WTC11 (cell line): ENCODE measurements around the gene MYO18B. TPM values are rescaled to one million over a fixed set of nuclear protein-coding genes. Genes with fewer than 3 reads are reported as not detected.

Experiments
- ATAC-seq: fragments of 200-7000 bp; cut with Tn5 transposase; 2 replicates; pipeline ENCODE4 v1.10.0; 2021; ENCODE audit warnings: mild to moderate bottlenecking, moderate library complexity
- CTCF ChIA-PET: fragments of 300-600 bp; sonication (Branson Sonifier 250); formaldehyde crosslinking; loops from one replicate; lab custom pipeline; 2021; ENCODE audit warnings: antibody characterized with exemption; lab: Charles Lee
- POLR2A ChIA-PET: fragments of 350-600 bp; sonication (Branson Sonifier 250); formaldehyde crosslinking; loops from one replicate; lab custom pipeline; 2021; ENCODE audit warnings: antibody characterized with exemption; lab: Charles Lee
- DNase-seq: peaks from one replicate; pipeline ENCODE4 v3.0.0; 2021; ENCODE audit warnings: low spot score
- H3K27ac Mint-ChIP-seq: 2 replicates; pipeline ENCODE4 v1.8.0; 2021; ENCODE audit warnings: mixed read lengths
- H3K27me3 Mint-ChIP-seq: 2 replicates; pipeline ENCODE4 v1.8.0; 2021; ENCODE audit warnings: low read depth, mild to moderate bottlenecking, moderate library complexity, mixed read lengths
- H3K36me3 Mint-ChIP-seq: 2 replicates; pipeline ENCODE4 v1.8.0; 2021; ENCODE audit warnings: mixed read lengths
- H3K4me1 Mint-ChIP-seq: 2 replicates; pipeline ENCODE4 v1.8.0; 2022; ENCODE audit warnings: mixed read lengths
- H3K4me3 Mint-ChIP-seq: 2 replicates; pipeline ENCODE4 v1.8.0; 2021; ENCODE audit warnings: mild to moderate bottlenecking, moderate library complexity, mixed read lengths
- H3K9me3 Mint-ChIP-seq: 2 replicates; pipeline ENCODE4 v1.8.0; 2021; ENCODE audit warnings: mixed read lengths
- ATF3 ChIP-seq: sonication (generic); formaldehyde crosslinking; conservative IDR thresholded peaks from 2 replicates; pipeline ENCODE4 v1.8.1; 2022; ENCODE audit warnings: mild to moderate bottlenecking, missing genetic modification reagents
- ATF6 ChIP-seq: sonication (generic); formaldehyde crosslinking; IDR thresholded peaks from 2 replicates; pipeline ENCODE4 v1.8.1; 2023; ENCODE audit warnings: mild to moderate bottlenecking, missing genetic modification reagents
- FOXP4 ChIP-seq: sonication (generic); formaldehyde crosslinking; IDR thresholded peaks from 2 replicates; pipeline ENCODE4 v1.8.0; 2022; ENCODE audit warnings: mild to moderate bottlenecking, missing genetic modification reagents
- KAT7 ChIP-seq: sonication (generic); formaldehyde crosslinking; IDR thresholded peaks from 2 replicates; pipeline ENCODE4 v1.8.1; 2023; ENCODE audit warnings: missing genetic modification reagents, mild to moderate bottlenecking, borderline replicate concordance
- MYBL2 ChIP-seq: sonication (generic); formaldehyde crosslinking; IDR thresholded peaks from 2 replicates; pipeline ENCODE4 v1.8.1; 2023; ENCODE audit warnings: mild to moderate bottlenecking, moderate library complexity, missing genetic modification reagents
- NFE2L1 ChIP-seq: sonication (generic); formaldehyde crosslinking; IDR thresholded peaks from 2 replicates; pipeline ENCODE4 v1.8.1; 2023; ENCODE audit warnings: missing genetic modification reagents
- NR2C2 ChIP-seq: sonication (generic); formaldehyde crosslinking; IDR thresholded peaks from 2 replicates; pipeline ENCODE4 v1.8.0; 2022; ENCODE audit warnings: mild to moderate bottlenecking, missing genetic modification reagents
- STAT6 ChIP-seq: sonication (generic); formaldehyde crosslinking; conservative IDR thresholded peaks from 2 replicates; pipeline ENCODE4 v1.8.1; 2023; ENCODE audit warnings: mild to moderate bottlenecking, low read depth, missing genetic modification reagents, moderate library complexity
- TP53 ChIP-seq: sonication (generic); formaldehyde crosslinking; IDR thresholded peaks from 2 replicates; pipeline ENCODE4 v1.8.1; 2023; ENCODE audit warnings: mild to moderate bottlenecking, missing genetic modification reagents
- USF2 ChIP-seq: sonication (generic); formaldehyde crosslinking; IDR thresholded peaks from 2 replicates; pipeline ENCODE4 v1.8.1; 2023; ENCODE audit warnings: mild to moderate bottlenecking, missing genetic modification reagents, moderate library complexity
- ZNF423 ChIP-seq: fragments of 250-450 bp; sonication (Bioruptor Pico); IDR thresholded peaks from 2 replicates; pipeline ENCODE4 v2.1.2; 2022; ENCODE audit warnings: mild to moderate bottlenecking, moderate library complexity
- ZSCAN18 ChIP-seq: fragments of 250-450 bp; sonication (Bioruptor Pico); IDR thresholded peaks from 2 replicates; pipeline ENCODE4 v2.1.2; 2022; ENCODE audit warnings: mild to moderate bottlenecking, moderate library complexity
- total RNA-seq: library from RNA; stranded (reverse); gene quantifications from 3 replicates; pipeline ENCODE4 v1.2.3, GENCODE V29; 2021
- TF ChIP-seq, protein P1 (sequence below): sonication (generic); formaldehyde crosslinking; IDR thresholded peaks from 2 replicates; pipeline ENCODE4 v1.8.1; 2023; ENCODE audit warnings: mild to moderate bottlenecking, moderate library complexity, missing genetic modification reagents
- TF ChIP-seq, protein P2 (sequence below): sonication (generic); formaldehyde crosslinking; IDR thresholded peaks from 2 replicates; pipeline ENCODE4 v1.8.1; 2022; ENCODE audit warnings: mild to moderate bottlenecking, missing genetic modification reagents, moderate library complexity, borderline replicate concordance

The MYO18B gene
- total RNA-seq, 1 experiment from 2014 or later = 0.96 TPM

- peaks cover 74% of the 10 kb centered on the region for H3K4me1 Mint-ChIP-seq
Observed at GRCh38 chr22:25938151-25938550, 196.2 kb downstream of the MYO18B start.

GRCh38 chr22:25939384-25939783, 197.4 kb downstream of the MYO18B start:
- H3K36me3 Mint-ChIP-seq = no peaks in the 10 kb centered on the region; the same call in none of the 2 replicates
- ChIA-PET POLR2A (no interaction called here), CTCF (no interaction called here)
- ATAC-seq = no peak
- no peak overlapping the region for H3K27ac Mint-ChIP-seq
- peaks cover 18% of the 10 kb centered on the region for H3K27me3 Mint-ChIP-seq
- no peak for DNase-seq
- peaks cover 8% of the 10 kb centered on the region for H3K9me3 Mint-ChIP-seq
- no peak for TF ChIP-seq STAT6 (CRISPR knock-in tag)
- TF ChIP-seq ZSCAN18 (CRISPR knock-in tag) = no peak
- peak; percentile 57 for TF ChIP-seq USF2 (CRISPR knock-in tag)
- no peak for TF ChIP-seq ZNF423 (CRISPR knock-in tag)
- peaks cover 72% of the 10 kb centered on the region for H3K4me1 Mint-ChIP-seq
- H3K4me3 Mint-ChIP-seq = no peak overlapping the region

More at GRCh38 chr22:25938151-25938550, 196.2 kb downstream of the MYO18B start:
- peaks cover 25% of the 10 kb centered on the region for H3K27me3 Mint-ChIP-seq
- H3K27ac Mint-ChIP-seq = no peak overlapping the region
- peaks cover 11% of the 10 kb centered on the region for H3K9me3 Mint-ChIP-seq
- H3K4me3 Mint-ChIP-seq = no peak overlapping the region
- no peaks in the 10 kb centered on the region; the same call in none of the 2 replicates for H3K36me3 Mint-ChIP-seq
- no peak for DNase-seq
- no peak for ATAC-seq
- TF ChIP-seq FOXP4 (CRISPR knock-in tag) = no peak
- TF ChIP-seq ATF6 = no peak
- TF ChIP-seq, protein P1, sequence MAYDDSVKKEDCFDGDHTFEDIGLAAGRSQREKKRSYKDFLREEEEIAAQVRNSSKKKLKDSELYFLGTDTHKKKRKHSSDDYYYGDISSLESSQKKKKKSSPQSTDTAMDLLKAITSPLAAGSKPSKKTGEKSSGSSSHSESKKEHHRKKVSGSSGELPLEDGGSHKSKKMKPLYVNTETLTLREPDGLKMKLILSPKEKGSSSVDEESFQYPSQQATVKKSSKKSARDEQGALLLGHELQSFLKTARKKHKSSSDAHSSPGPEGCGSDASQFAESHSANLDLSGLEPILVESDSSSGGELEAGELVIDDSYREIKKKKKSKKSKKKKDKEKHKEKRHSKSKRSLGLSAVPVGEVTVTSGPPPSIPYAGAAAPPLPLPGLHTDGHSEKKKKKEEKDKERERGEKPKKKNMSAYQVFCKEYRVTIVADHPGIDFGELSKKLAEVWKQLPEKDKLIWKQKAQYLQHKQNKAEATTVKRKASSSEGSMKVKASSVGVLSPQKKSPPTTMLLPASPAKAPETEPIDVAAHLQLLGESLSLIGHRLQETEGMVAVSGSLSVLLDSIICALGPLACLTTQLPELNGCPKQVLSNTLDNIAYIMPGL (CRISPR knock-in tag) = no peak
- no peak for TF ChIP-seq NR2C2
- TF ChIP-seq, protein P2, sequence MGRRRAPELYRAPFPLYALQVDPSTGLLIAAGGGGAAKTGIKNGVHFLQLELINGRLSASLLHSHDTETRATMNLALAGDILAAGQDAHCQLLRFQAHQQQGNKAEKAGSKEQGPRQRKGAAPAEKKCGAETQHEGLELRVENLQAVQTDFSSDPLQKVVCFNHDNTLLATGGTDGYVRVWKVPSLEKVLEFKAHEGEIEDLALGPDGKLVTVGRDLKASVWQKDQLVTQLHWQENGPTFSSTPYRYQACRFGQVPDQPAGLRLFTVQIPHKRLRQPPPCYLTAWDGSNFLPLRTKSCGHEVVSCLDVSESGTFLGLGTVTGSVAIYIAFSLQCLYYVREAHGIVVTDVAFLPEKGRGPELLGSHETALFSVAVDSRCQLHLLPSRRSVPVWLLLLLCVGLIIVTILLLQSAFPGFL (CRISPR knock-in tag) = no peak
- no peak for TF ChIP-seq MYBL2
- no peak for TF ChIP-seq KAT7 (CRISPR knock-in tag)
- TF ChIP-seq NFE2L1 (CRISPR knock-in tag) = no peak
- TF ChIP-seq ATF3 (CRISPR knock-in tag) = no peak
- TF ChIP-seq ZNF423 (CRISPR knock-in tag) = no peak
- TF ChIP-seq TP53 = no peak
- ChIA-PET POLR2A (no interaction called here), CTCF (interaction anchor here (0.8 kb wide), 1 partner anchor 35 kb away, joined by 3 read pairs; no protein-coding TSS in a partner anchor)
